H1 (cell line): Measurements from ENCODE around the gene CNNM2. TPM values are rescaled to one million over a fixed set of nuclear protein-coding genes. Genes with fewer than 3 reads are reported as not detected.

Source experiments
- CTCF ChIA-PET: fragments of 300-600 bp; sonication (Branson Sonifier 250); formaldehyde crosslinking; loops from one replicate; lab custom pipeline; 2021; ENCODE audit not compliant: partially characterized antibody; lab: Charles Lee
- POLR2A ChIA-PET: fragments of 300-600 bp; sonication (Branson Sonifier 250); formaldehyde crosslinking; loops from one replicate; lab custom pipeline; 2021; ENCODE audit warnings: inconsistent platforms; ENCODE audit not compliant: partially characterized antibody; lab: Charles Lee
- DNase-seq, 2 experiments: peaks; one replicate each; pipeline versions ENCODE4 v3.0.0 to v3.0.0-alpha.2; 2010 to 2022; ENCODE audit warnings: low spot score in 2 of 2, low read depth in 1 of 2, mixed read lengths in 1 of 2
- FAIRE-seq: peaks from 2 replicates; lab custom pipeline; 2011; peaks lifted over from hg19 to GRCh38; lab: Jason Lieb, UNC
- H2AFZ ChIP-seq: 2 replicates; pipeline ENCODE4 v1.8.1; 2012; ENCODE audit warnings: low read length, inconsistent platforms
- H2AK5ac ChIP-seq: 2 replicates; pipeline ENCODE4 v1.6.1; 2013; ENCODE audit warnings: low read depth, low read length
- H2BK120ac ChIP-seq: replicated peaks from 2 replicates; pipeline ENCODE3; 2013; ENCODE audit warnings: low read depth, low read length, inconsistent platforms
- H2BK12ac ChIP-seq: 2 replicates; pipeline ENCODE4 v1.6.1; 2013; ENCODE audit warnings: low read depth, low read length
- H2BK15ac ChIP-seq: 2 replicates; pipeline ENCODE4 v1.6.1; 2013; ENCODE audit warnings: low read length
- H2BK20ac ChIP-seq: 2 replicates; pipeline ENCODE4 v1.6.1; 2013; ENCODE audit warnings: low read length
- H2BK5ac ChIP-seq: 2 replicates; pipeline ENCODE4 v1.6.1; 2013; ENCODE audit warnings: low read depth, low read length
- H3K14ac ChIP-seq: 2 replicates; pipeline ENCODE4 v1.6.1; 2013; ENCODE audit warnings: inconsistent platforms; ENCODE audit not compliant: insufficient read length
- H3K18ac ChIP-seq: 2 replicates; pipeline ENCODE4 v1.6.1; 2013; ENCODE audit warnings: low read length; ENCODE audit errors: extremely low read depth
- H3K23ac ChIP-seq: 2 replicates; pipeline ENCODE4 v1.6.1; 2013; ENCODE audit warnings: inconsistent platforms; ENCODE audit not compliant: insufficient read length
- H3K23me2 ChIP-seq: 2 replicates; pipeline ENCODE4 v1.6.1; 2013; ENCODE audit warnings: low read depth, low read length
- H3K27ac ChIP-seq: 2 replicates; pipeline ENCODE4 v1.6.1; 2011; ENCODE audit warnings: low read depth, low read length, inconsistent platforms
- H3K27me3 ChIP-seq, 4 experiments: replicated peaks in 1 of 4; 1 replicate in 1 of 4; 2 replicates in 3 of 4; pipeline versions ENCODE4 v1.6.1 to v1.8.1; 2011 to 2013; ENCODE audit warnings: low read length in 3 of 4, mild to moderate bottlenecking in 3 of 4, inconsistent platforms in 2 of 4, mixed read lengths in 2 of 4, moderate library complexity in 1 of 4; ENCODE audit not compliant: control insufficient read depth in 3 of 4, insufficient read depth in 3 of 4; ENCODE audit errors: extremely low read depth in 1 of 4
- H3K36me3 ChIP-seq, 4 experiments: 2 replicates each; pipeline versions ENCODE4 v1.6.1 to v1.8.1; 2011 to 2013; ENCODE audit warnings: mild to moderate bottlenecking in 4 of 4, low read length in 3 of 4, moderate library complexity in 2 of 4, control low read depth in 1 of 4, inconsistent platforms in 1 of 4; ENCODE audit not compliant: insufficient read depth in 4 of 4, control insufficient read depth in 2 of 4
- H3K4ac ChIP-seq: replicated peaks from 2 replicates; pipeline ENCODE3; 2013; ENCODE audit warnings: low read length, low read depth, mixed read lengths, inconsistent platforms; ENCODE audit not compliant: insufficient read length
- H3K4me1 ChIP-seq, 4 experiments: replicated peaks in 1 of 4; 1 replicate in 1 of 4; 2 replicates in 3 of 4; pipeline versions ENCODE4 v1.6.1 to v1.8.1; 2011 to 2013; ENCODE audit warnings: low read length in 3 of 4, inconsistent platforms in 2 of 4, mixed read lengths in 1 of 4; ENCODE audit not compliant: insufficient read depth in 4 of 4, control insufficient read depth in 3 of 4
- H3K4me2 ChIP-seq, 2 experiments: 2 replicates each; pipeline versions ENCODE4 v1.6.1 to v1.8.1; 2011 to 2013; ENCODE audit warnings: low read depth in 2 of 2, low read length in 2 of 2, control low read depth in 1 of 2, inconsistent platforms in 1 of 2, mild to moderate bottlenecking in 1 of 2; ENCODE audit not compliant: insufficient read depth in 1 of 2
- H3K4me3 ChIP-seq, 4 experiments: fragments of 200-600, 300-600 bp in 1 of 4; sonication (generic), shearing (Covaris generic), sonication (Bioruptor Twin) in 1 of 4; 2 replicates each; pipeline versions ENCODE4 v1.5.1 to v1.8.1; 2011 to 2016; ENCODE audit warnings: low read length in 4 of 4, low read depth in 3 of 4, control low read depth in 2 of 4, inconsistent platforms in 2 of 4, mild to moderate bottlenecking in 2 of 4, mixed read lengths in 1 of 4, moderate library complexity in 1 of 4; ENCODE audit not compliant: insufficient read depth in 2 of 4; ENCODE audit errors: extremely low read depth in 1 of 4
- H3K56ac ChIP-seq: replicated peaks from 2 replicates; pipeline ENCODE3; 2013; ENCODE audit warnings: low read depth, mild to moderate bottlenecking, mixed read lengths, low read length, inconsistent platforms; ENCODE audit not compliant: insufficient read length
- H3K79me1 ChIP-seq: 2 replicates; pipeline ENCODE4 v1.6.1; 2013; ENCODE audit warnings: low read depth, low read length, control low read depth
- H3K79me2 ChIP-seq, 2 experiments: 2 replicates each; pipeline versions ENCODE4 v1.6.1 to v1.8.1; 2012 to 2013; ENCODE audit warnings: low read length in 2 of 2, mild to moderate bottlenecking in 2 of 2, inconsistent platforms in 1 of 2; ENCODE audit not compliant: insufficient read depth in 2 of 2, control insufficient read depth in 1 of 2
- H3K9ac ChIP-seq, 4 experiments: replicated peaks in 1 of 4; 1 replicate in 1 of 4; 2 replicates in 3 of 4; pipeline versions ENCODE4 v1.6.1 to v1.8.1; 2011 to 2013; ENCODE audit warnings: low read depth in 3 of 4, low read length in 3 of 4, control low read depth in 2 of 4, mild to moderate bottlenecking in 2 of 4, moderate library complexity in 2 of 4, inconsistent platforms in 1 of 4; ENCODE audit errors: extremely low read depth in 1 of 4
- H3K9me3 ChIP-seq, 2 experiments: 2 replicates each; pipeline versions ENCODE4 v1.6.1 to v1.8.1; 2012 to 2013; ENCODE audit warnings: mild to moderate bottlenecking in 2 of 2, moderate library complexity in 2 of 2, control low read depth in 1 of 2, inconsistent platforms in 1 of 2, low read depth in 1 of 2, low read length in 1 of 2, mixed read lengths in 1 of 2; ENCODE audit not compliant: insufficient read depth in 2 of 2
- H4K20me1 ChIP-seq, 2 experiments: replicated peaks in 1 of 2; 2 replicates each; pipeline versions ENCODE3 to v1.8.1; 2011 to 2013; ENCODE audit warnings: inconsistent platforms in 2 of 2, low read length in 2 of 2, mild to moderate bottlenecking in 1 of 2; ENCODE audit not compliant: insufficient read depth in 2 of 2, control insufficient read depth in 1 of 2
- H4K5ac ChIP-seq: 2 replicates; pipeline ENCODE4 v1.6.1; 2013; ENCODE audit warnings: low read length, low read depth, mixed read lengths, inconsistent platforms; ENCODE audit not compliant: insufficient read length
- H4K8ac ChIP-seq: 2 replicates; pipeline ENCODE4 v1.8.0; 2013; ENCODE audit warnings: mild to moderate bottlenecking, moderate library complexity, low read length, inconsistent platforms; ENCODE audit not compliant: insufficient read depth; ENCODE audit errors: extremely low read depth
- H4K91ac ChIP-seq: replicated peaks from 2 replicates; pipeline ENCODE3; 2013; ENCODE audit warnings: low read length, mixed read lengths, inconsistent platforms; ENCODE audit not compliant: insufficient read length
- ASH2L ChIP-seq: fragments of 200-600, 300-600 bp; sonication (generic); IDR thresholded peaks from one replicate; pipeline ENCODE4 v1.7.1; 2017; ENCODE audit warnings: low read length
- CBX5 ChIP-seq: fragments of 300-800, 300-1000 bp; sonication (generic); IDR thresholded peaks from 2 replicates; pipeline ENCODE4 v1.7.1; 2016; ENCODE audit warnings: antibody characterized with exemption, low read length, low read depth
- CBX8 ChIP-seq: fragments of 300-800, 300-1000 bp; sonication (generic); IDR thresholded peaks from 2 replicates; pipeline ENCODE4 v1.7.1; 2016; ENCODE audit warnings: low read depth, low read length, borderline replicate concordance
- NRF1 ChIP-seq: IDR thresholded peaks from 2 replicates; pipeline ENCODE4 v1.6.1; 2011; ENCODE audit warnings: mild to moderate bottlenecking, low read depth, low read length, improper control_type of control experiment
- POLR2A ChIP-seq, 2 experiments: IDR thresholded peaks; 1 replicate in 1 of 2; 2 replicates in 1 of 2; pipeline ENCODE4 v1.6.1; 2011; ENCODE audit warnings: low read depth in 2 of 2, low read length in 2 of 2, mild to moderate bottlenecking in 2 of 2; ENCODE audit errors: control extremely low read depth in 1 of 2
- POU5F1 ChIP-seq: IDR thresholded peaks from 2 replicates; pipeline ENCODE4 v1.6.1; 2011; ENCODE audit warnings: low read depth, mild to moderate bottlenecking, low read length, moderate library complexity
- RFX5 ChIP-seq: IDR thresholded peaks from 2 replicates; pipeline ENCODE4 v1.6.1; 2011; ENCODE audit warnings: low read depth, low read length, improper control_type of control experiment, borderline replicate concordance
- SIRT6 ChIP-seq: IDR thresholded peaks from one replicate; pipeline ENCODE4 v1.7.1; 2012; ENCODE audit warnings: low read length, inconsistent platforms
- SP2 ChIP-seq: IDR thresholded peaks from 2 replicates; pipeline ENCODE4 v1.6.1; 2012; ENCODE audit warnings: mild to moderate bottlenecking, low read length, inconsistent platforms
- SP4 ChIP-seq: IDR thresholded peaks from 2 replicates; pipeline ENCODE4 v1.6.1; 2012; ENCODE audit warnings: low read length, inconsistent platforms
- SRF ChIP-seq: IDR thresholded peaks from 2 replicates; pipeline ENCODE4 v1.6.1; 2011; ENCODE audit warnings: mild to moderate bottlenecking, low read depth, low read length, moderate library complexity
- TEAD4 ChIP-seq: IDR thresholded peaks from 2 replicates; pipeline ENCODE4 v1.6.1; 2012; ENCODE audit warnings: low read depth, low read length, inconsistent platforms, mixed read lengths
- WGBS, 2 experiments: shearing (Covaris generic) in 1 of 2; methylation state at CpG; one replicate each; pipeline versions ENCODE4 v1.1.6 to v1.1.7; 2013 to 2015; ENCODE audit warnings: low lambda C conversion rate in 2 of 2, mixed read lengths in 2 of 2, inconsistent platforms in 1 of 2, low coverage in 1 of 2, missing lambda C conversion rate in 1 of 2; ENCODE audit not compliant: insufficient replicate concordance in 2 of 2, insufficient coverage in 1 of 2, insufficient read length in 1 of 2; ENCODE audit errors: extremely low coverage in 1 of 2, missing lambda C conversion rate in 1 of 2; 5-methylcytosine and 5-hydroxymethylcytosine counted together
- polyA plus RNA-seq, 7 experiments: library from polyadenylated mRNA; depleted of rRNA in 3 of 7; stranded (reverse) in 5 of 7; unstranded in 2 of 7; fragments of >200 nt in 5 of 7; fragments of 200-250 nt in 2 of 7; gene quantifications; 1 replicate in 5 of 7; 2 replicates in 1 of 7; 4 replicates in 1 of 7; pipeline versions ENCODE4 v1.2.1 to v1.2.3, GENCODE V29; 2011 to 2013; ENCODE audit warnings: missing spikeins in 2 of 7, mixed read lengths in 2 of 7
- total RNA-seq: library from RNA; stranded (reverse); fragmentation: NEBNext Ultra II Directional; extraction: Animal tissue kit (Norgen Biotek cat#: 25700); gene quantifications from 2 replicates; pipeline ENCODE4 v1.2.1, GENCODE V29; 2021
- TF ChIP-seq, protein P1 (sequence below), 3 experiments: IDR thresholded peaks; 1 replicate in 2 of 3; 2 replicates in 1 of 3; pipeline versions ENCODE4 v1.5.1 to v1.6.1; 2011; ENCODE audit warnings: low read length in 3 of 3, mild to moderate bottlenecking in 3 of 3, inconsistent platforms in 2 of 3, low read depth in 1 of 3, moderate library complexity in 1 of 3; ENCODE audit not compliant: insufficient read depth in 1 of 3; ENCODE audit errors: control extremely low read depth in 1 of 3

CNNM2 gene
- total and polyA plus RNA-seq, 2 of the 8 experiments (the other 6 are each of a cell fraction or from before 2014, with no cell fraction given): 7.3 to 23.6 TPM

GRCh38 chr10:103064956-103065355 is 146.9 kb downstream of the CNNM2 start:
- no peak overlapping the region for H4K91ac ChIP-seq
- H3K79me2 ChIP-seq: no peaks in the 10 kb centered on the region
- no peak overlapping the region for H3K18ac ChIP-seq
- H4K8ac ChIP-seq: no peak overlapping the region
- ChIA-PET CTCF (interaction anchor here (0.6 to 6.2 kb wide), 10 partner anchors 21 to 386 kb away, joined by 3 to 40 read pairs (median 5); partner anchors contain the start of gene CNNM2), POLR2A (interaction anchor here (4.5 kb wide), 1 partner anchor 147 kb away, joined by 22 read pairs; the partner anchor contains the start of gene CNNM2)
- no peak overlapping the region for H2BK120ac ChIP-seq
- H2BK15ac ChIP-seq: no peak overlapping the region
- peaks cover 0 to 2% of the 10 kb centered on the region in 2 experiments for H4K20me1 ChIP-seq
- 88% methylated on average over 4 of the region's 4 CpGs; no CpG with 5 or more reads in 1 of the 2 experiments for WGBS, 2 experiments
- no peak overlapping the region for H3K27ac ChIP-seq
- no peak overlapping the region for H3K9ac ChIP-seq
- H3K4me2 ChIP-seq: no peak overlapping the region
- H3K36me3 ChIP-seq: no peaks in the 10 kb centered on the region
- no peaks in the 10 kb centered on the region; the same call in 1 of the 2 replicates for H3K79me1 ChIP-seq
- H3K23me2 ChIP-seq: no peaks in the 10 kb centered on the region
- DNase-seq: no peak
- no peak overlapping the region for H3K23ac ChIP-seq
- FAIRE-seq: no peak
- no peak overlapping the region for H3K4me3 ChIP-seq
- no peak overlapping the region for H2AK5ac ChIP-seq
- H2BK5ac ChIP-seq: no peak overlapping the region
- no peaks in the 10 kb centered on the region for H3K27me3 ChIP-seq
- H3K4ac ChIP-seq: no peak overlapping the region
- H3K56ac ChIP-seq: no peak overlapping the region
- no peaks in the 10 kb centered on the region for H3K9me3 ChIP-seq
- H2BK20ac ChIP-seq: no peak overlapping the region
- H4K5ac ChIP-seq: no peak overlapping the region
- peaks cover 0 to 10% (median 4%) of the 10 kb centered on the region in 4 experiments; a peak in 3 of 7 replicates for H3K4me1 ChIP-seq
- H2BK12ac ChIP-seq: no peak overlapping the region
- H2AFZ ChIP-seq: no peak overlapping the region
- H3K14ac ChIP-seq: no peak overlapping the region
- TF ChIP-seq RFX5 (no peak), SRF (no peak), CBX8 (no peak), ASH2L (no peak), POLR2A (IDR thresholded peaks at IDR 0.05; ENCODE audit: control extremely low read depth in 1 of 2, low read depth in 2 of 2, low read length in 2 of 2) (no peak), CBX5 (no peak), SIRT6 (no peak), POU5F1 (no peak), NRF1 (no peak), SP2 (no peak), TEAD4 (no peak), SP4 (no peak)
- TF ChIP-seq, protein P1, sequence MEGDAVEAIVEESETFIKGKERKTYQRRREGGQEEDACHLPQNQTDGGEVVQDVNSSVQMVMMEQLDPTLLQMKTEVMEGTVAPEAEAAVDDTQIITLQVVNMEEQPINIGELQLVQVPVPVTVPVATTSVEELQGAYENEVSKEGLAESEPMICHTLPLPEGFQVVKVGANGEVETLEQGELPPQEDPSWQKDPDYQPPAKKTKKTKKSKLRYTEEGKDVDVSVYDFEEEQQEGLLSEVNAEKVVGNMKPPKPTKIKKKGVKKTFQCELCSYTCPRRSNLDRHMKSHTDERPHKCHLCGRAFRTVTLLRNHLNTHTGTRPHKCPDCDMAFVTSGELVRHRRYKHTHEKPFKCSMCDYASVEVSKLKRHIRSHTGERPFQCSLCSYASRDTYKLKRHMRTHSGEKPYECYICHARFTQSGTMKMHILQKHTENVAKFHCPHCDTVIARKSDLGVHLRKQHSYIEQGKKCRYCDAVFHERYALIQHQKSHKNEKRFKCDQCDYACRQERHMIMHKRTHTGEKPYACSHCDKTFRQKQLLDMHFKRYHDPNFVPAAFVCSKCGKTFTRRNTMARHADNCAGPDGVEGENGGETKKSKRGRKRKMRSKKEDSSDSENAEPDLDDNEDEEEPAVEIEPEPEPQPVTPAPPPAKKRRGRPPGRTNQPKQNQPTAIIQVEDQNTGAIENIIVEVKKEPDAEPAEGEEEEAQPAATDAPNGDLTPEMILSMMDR (IDR thresholded peaks at IDR 0.05; ENCODE audit: control extremely low read depth in 1 of 3, insufficient read depth in 1 of 3, low read depth in 1 of 3, low read length in 3 of 3): no peak
